ENCODE data around the gene TTC29.

- TF ChIP-seq MYC (IDR thresholded peaks at IDR 0.05; ENCODE audit: borderline replicate concordance, low read length) (no peak), POLR2A (IDR thresholded peaks at IDR 0.05; ENCODE audit: low read length) (no peak), PHF8 (IDR thresholded peaks at IDR 0.05; ENCODE audit: borderline replicate concordance, low read depth) (no peak), RCOR1 (IDR thresholded peaks at IDR 0.05; ENCODE audit: low read depth, low read length) (no peak), MAX (IDR thresholded peaks at IDR 0.05) (no peak), CTCF (IDR thresholded peaks at IDR 0.05) (no peak), CHD2 (IDR thresholded peaks at IDR 0.05; ENCODE audit: low read length, partially characterized antibody) (no peak), NPAS2 (CRISPR knock-in tag; IDR thresholded peaks at IDR 0.05; ENCODE audit: borderline replicate concordance) (no peak)
These were observed 1.8 kb downstream of the TTC29 start for GRCh38 chr4:146943691-146944375.
